C4-2B (cell line): ENCODE measurements around the gene SLC39A11.

Experiments
- H3K27ac ChIP-seq: fragments of 450-650 bp; 2 replicates; pipeline ENCODE4 v1.5.1; 2017
- CTCF ChIP-seq: fragments of 450-650 bp; conservative IDR thresholded peaks from 2 replicates; pipeline ENCODE4 v1.5.1; 2017; ENCODE audit warnings: mild to moderate bottlenecking
- ZFX ChIP-seq: fragments of 450-650 bp; IDR thresholded peaks from 2 replicates; pipeline ENCODE4 v1.6.1; 2017

Gene SLC39A11

GRCh38 chr17:72613806-72614292 lies 478.6 kb downstream of the SLC39A11 start:
- no peak for TF ChIP-seq ZFX
- TF ChIP-seq CTCF, result no peak
- no peak overlapping the region for H3K27ac ChIP-seq

- TF ChIP-seq ZFX (no peak), CTCF (no peak)
- H3K27ac ChIP-seq, result no peak overlapping the region
These were observed 479.1 kb downstream of the SLC39A11 start for GRCh38 chr17:72613396-72613795.

DNA sequence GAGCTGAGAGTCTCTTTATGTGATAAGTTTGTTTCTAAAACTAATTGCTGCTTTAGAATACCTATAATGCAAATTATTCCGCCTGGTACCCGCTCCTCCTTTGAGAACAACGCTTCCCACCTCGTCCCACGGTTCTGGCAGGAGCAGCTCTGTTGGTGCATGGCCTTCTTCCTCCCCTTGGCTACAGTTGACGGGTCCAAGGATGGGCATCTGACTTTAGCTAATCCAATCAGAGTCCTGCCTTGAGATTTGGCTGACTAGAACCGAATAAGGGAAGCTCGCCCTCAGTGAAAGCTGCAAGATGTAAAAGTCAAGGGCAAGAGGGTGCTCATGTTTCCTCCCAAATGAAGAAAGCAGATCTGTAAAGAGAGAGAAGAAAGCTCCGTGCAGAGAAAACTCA lies 481.3 kb downstream of the SLC39A11 start:
- no peak overlapping the region; the same call in 1 of the 2 replicates for H3K27ac ChIP-seq

DNA sequence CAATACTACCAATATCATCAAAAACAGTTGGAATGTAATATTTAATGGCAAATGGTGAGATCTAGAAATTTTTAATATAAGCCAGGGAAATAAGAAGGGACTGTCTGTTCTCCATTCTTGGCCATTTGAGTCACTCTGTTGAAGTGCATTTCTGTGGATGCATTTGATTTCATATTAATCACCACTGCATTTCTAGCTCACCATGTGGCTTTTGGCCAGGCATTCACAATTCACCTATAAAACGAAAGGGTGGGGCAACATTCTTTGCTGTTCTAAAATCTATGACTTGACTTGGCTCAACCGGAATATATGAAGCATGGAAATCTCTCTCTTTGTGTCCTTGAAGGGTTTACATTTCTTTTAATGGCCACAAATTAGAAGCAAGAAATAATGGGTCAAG lies 483.0 kb downstream of the SLC39A11 start:
- TF ChIP-seq CTCF, result no peak
- TF ChIP-seq ZFX, result no peak
- H3K27ac ChIP-seq, result no peak overlapping the region

More for the DNA sequence above, 481.3 kb downstream of the SLC39A11 start:
- TF ChIP-seq ZFX, result no peak
- TF ChIP-seq CTCF, result no peak

DNA sequence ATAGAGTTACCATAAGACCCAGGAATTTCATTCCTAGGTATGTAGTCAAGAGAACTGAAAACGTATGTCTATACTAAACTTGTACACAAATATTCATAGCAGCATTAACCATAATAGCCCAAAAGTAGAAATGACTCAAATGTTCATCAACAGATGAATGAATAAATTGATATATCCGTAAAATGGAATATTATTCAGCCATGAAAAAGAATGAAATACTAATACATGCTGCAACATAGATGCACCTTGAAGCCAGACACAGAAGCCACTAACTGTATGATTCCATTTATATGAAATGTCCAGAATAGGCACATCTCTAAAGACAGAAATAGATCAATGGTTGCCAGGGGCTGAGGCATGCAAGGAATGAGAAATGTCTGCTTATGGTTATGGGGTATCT lies 484.1 kb downstream of the SLC39A11 start:
- no peak for TF ChIP-seq CTCF
- no peak for TF ChIP-seq ZFX
- H3K27ac ChIP-seq, result no peak overlapping the region

DNA sequence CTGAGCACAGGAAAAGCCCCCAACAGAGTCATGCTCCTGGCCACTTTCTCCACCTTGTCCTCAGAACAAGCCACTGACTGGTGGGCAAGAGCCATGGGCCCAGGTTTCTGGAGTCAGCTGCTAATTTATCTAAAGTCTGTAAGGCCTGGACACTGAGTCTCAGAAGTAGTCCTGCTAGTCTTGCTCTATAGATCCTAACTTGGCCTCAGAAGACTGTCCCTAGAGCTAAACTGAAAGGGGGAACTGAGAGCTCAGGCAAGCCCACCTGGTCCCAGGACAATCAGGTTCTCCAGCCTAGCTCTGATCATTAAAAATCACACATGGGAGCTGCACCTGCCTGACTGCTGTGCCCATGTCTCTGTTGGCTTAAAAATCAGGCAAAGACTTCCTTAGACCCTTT lies 485.8 kb downstream of the SLC39A11 start:
- TF ChIP-seq ZFX (no peak), CTCF (no peak)
- no peak overlapping the region for H3K27ac ChIP-seq

DNA sequence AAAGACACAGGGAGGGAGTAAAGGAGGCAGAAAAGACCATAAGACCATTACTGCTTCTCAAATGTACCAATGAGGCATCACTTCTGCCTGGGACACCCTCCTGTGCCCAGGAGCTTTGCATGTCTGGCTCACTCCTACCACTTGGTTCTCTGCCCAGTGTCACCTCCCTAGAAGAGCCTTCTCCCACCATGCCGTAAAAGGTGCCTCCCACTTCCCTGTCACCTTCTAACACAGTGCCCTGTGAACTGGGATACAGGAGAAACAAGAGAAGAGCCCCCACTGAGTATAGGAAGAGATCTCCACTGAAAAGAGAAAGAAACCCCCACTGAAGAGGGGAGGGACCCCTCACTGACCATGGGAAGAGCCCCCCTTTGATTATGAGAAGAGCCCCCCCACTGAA lies 486.9 kb downstream of the SLC39A11 start:
- TF ChIP-seq ZFX (no peak), CTCF (no peak)
- no peak overlapping the region for H3K27ac ChIP-seq
